Suprapubic skin (tissue), 4 donors: ENCODE measurements around the gene TNPO2.

Source experiments
- CTCF ChIP-seq, 2 donors: fragments of 200-600 bp in 1 of 2; fragments of 450-650 bp in 1 of 2; sonication (generic) in 1 of 2; IDR thresholded peaks; one replicate each; pipeline ENCODE4 v1.5.1; 2016 to 2019; ENCODE audit warnings: antibody characterized with exemption in 2 of 2, mild to moderate bottlenecking in 1 of 2, moderate library complexity in 1 of 2
- EP300 ChIP-seq: sonication (generic); formaldehyde crosslinking; IDR thresholded peaks from one replicate; pipeline ENCODE4 v1.6.1; 2017; ENCODE audit warnings: antibody characterized with exemption
- POLR2A ChIP-seq, 2 donors: fragments of 450-650 bp; IDR thresholded peaks; one replicate each; pipeline ENCODE4 v1.6.1; 2017; ENCODE audit warnings: antibody characterized with exemption in 2 of 2, mild to moderate bottlenecking in 2 of 2, moderate library complexity in 2 of 2
- POLR2AphosphoS5 ChIP-seq, 3 donors: sonication (generic); formaldehyde crosslinking; IDR thresholded peaks; one replicate each; pipeline ENCODE4 v1.6.1; 2017; ENCODE audit warnings: antibody characterized with exemption in 3 of 3

- no peak for TF ChIP-seq POLR2AphosphoS5 (IDR thresholded peaks at IDR 0.05)
- no peak for TF ChIP-seq CTCF (IDR thresholded peaks at IDR 0.05)
- TF ChIP-seq EP300: no peak
- TF ChIP-seq POLR2A (IDR thresholded peaks at IDR 0.05): no peak
Observed at GRCh38 chr19:12676928-12677327, 46.8 kb downstream of the TNPO2 start.
